Mesendoderm (in vitro differentiated cells): ENCODE measurements around the gene C14orf119.
"Not testable (repeated sequence)": the region's sequence is repeated elsewhere in the genome, so short reads cannot be mapped to it uniquely, and the experiment has no call there.

Experiments used
- DNase-seq: peaks from one replicate; pipeline ENCODE4 v3.0.0; 2013
- H2AK5ac ChIP-seq: 2 replicates; pipeline ENCODE4 v1.6.1; 2013; ENCODE audit warnings: low read length, inconsistent platforms
- H2BK120ac ChIP-seq: 2 replicates; pipeline ENCODE4 v1.6.1; 2013; ENCODE audit warnings: low read depth, mild to moderate bottlenecking, low read length, moderate library complexity, mixed read lengths
- H2BK15ac ChIP-seq: replicated peaks from 2 replicates; pipeline ENCODE4 v1.6.1; 2013; ENCODE audit warnings: low read depth, mild to moderate bottlenecking, moderate library complexity
- H2BK5ac ChIP-seq: 2 replicates; pipeline ENCODE4 v1.6.1; 2013; ENCODE audit warnings: low read length, inconsistent platforms
- H3K18ac ChIP-seq: 2 replicates; pipeline ENCODE4 v1.6.1; 2013; ENCODE audit warnings: mild to moderate bottlenecking, low read length, mixed read lengths
- H3K23ac ChIP-seq: one replicate; pipeline ENCODE4 v1.6.1; 2013; ENCODE audit warnings: low read length
- H3K27ac ChIP-seq: 2 replicates; pipeline ENCODE4 v1.5.1; 2013; ENCODE audit warnings: low read depth, mild to moderate bottlenecking, inconsistent platforms, low read length, moderate library complexity
- H3K27me3 ChIP-seq: 2 replicates; pipeline ENCODE4 v1.6.1; 2013; ENCODE audit warnings: low read length, control low read depth, mild to moderate bottlenecking, inconsistent platforms; ENCODE audit not compliant: insufficient read depth, poor library complexity
- H3K36me3 ChIP-seq: 2 replicates; pipeline ENCODE4 v1.6.1; 2013; ENCODE audit warnings: low read length, inconsistent platforms; ENCODE audit not compliant: control insufficient read depth, insufficient read depth
- H3K4ac ChIP-seq: one replicate; pipeline ENCODE4 v1.6.1; 2013; ENCODE audit warnings: low read depth, mild to moderate bottlenecking, low read length, moderate library complexity
- H3K4me1 ChIP-seq: 2 replicates; pipeline ENCODE4 v1.6.1; 2013; ENCODE audit warnings: low read depth, low read length, inconsistent platforms; ENCODE audit not compliant: control insufficient read depth
- H3K4me2 ChIP-seq: 2 replicates; pipeline ENCODE4 v1.6.1; 2013; ENCODE audit warnings: low read length
- H3K4me3 ChIP-seq: 2 replicates; pipeline ENCODE4 v1.5.1; 2013; ENCODE audit warnings: mild to moderate bottlenecking, low read length
- H3K56ac ChIP-seq: one replicate; pipeline ENCODE4 v1.6.1; 2013; ENCODE audit warnings: low read length
- H3K79me1 ChIP-seq: 2 replicates; pipeline ENCODE4 v1.6.1; 2013; ENCODE audit warnings: low read length, inconsistent platforms
- H3K79me2 ChIP-seq: 2 replicates; pipeline ENCODE4 v1.6.1; 2013; ENCODE audit warnings: mild to moderate bottlenecking, low read length; ENCODE audit not compliant: control insufficient read depth, insufficient read depth
- H3K9ac ChIP-seq: 2 replicates; pipeline ENCODE4 v1.6.1; 2013; ENCODE audit warnings: low read length, inconsistent platforms
- H4K5ac ChIP-seq: one replicate; pipeline ENCODE4 v1.6.1; 2013; ENCODE audit warnings: low read length
- H4K8ac ChIP-seq: one replicate; pipeline ENCODE4 v1.6.1; 2013; ENCODE audit warnings: low read depth, mild to moderate bottlenecking, control low read depth, low read length, moderate library complexity
- WGBS: extraction: QIAGEN DNeasy Blood & Tissue Kit; methylation state at CpG from one replicate; pipeline ENCODE4 v1.1.7; 2013; ENCODE audit warnings: low lambda C conversion rate, missing lambda C conversion rate; ENCODE audit not compliant: insufficient coverage; ENCODE audit errors: extremely low coverage; 5-methylcytosine and 5-hydroxymethylcytosine counted together

Gene C14orf119

DNA sequence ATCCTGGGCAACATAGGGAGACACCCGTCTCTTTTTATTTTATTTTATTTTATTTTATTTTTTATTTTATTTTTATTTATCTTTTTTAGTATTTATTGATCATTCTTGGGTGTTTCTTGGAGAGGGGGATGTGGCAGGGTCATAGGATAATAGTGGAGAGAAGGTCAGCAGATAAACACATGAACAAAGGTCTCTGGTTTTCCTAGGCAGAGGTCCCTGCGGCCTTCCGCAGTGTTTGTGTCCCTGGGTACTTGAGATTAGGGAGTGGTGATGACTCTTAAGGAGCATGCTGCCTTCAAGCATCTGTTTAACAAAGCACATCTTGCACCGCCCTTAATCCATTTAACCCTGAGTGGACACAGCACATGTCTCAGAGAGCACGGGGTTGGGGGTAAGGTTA, 12.3 kb downstream of the C14orf119 start:
- H3K4me1 ChIP-seq, H3K36me3 ChIP-seq, H3K4me3 ChIP-seq, H3K18ac ChIP-seq, H3K27me3 ChIP-seq, H2BK120ac ChIP-seq, H2BK15ac ChIP-seq, H2BK5ac ChIP-seq, H3K23ac ChIP-seq, H3K79me2 ChIP-seq, H3K79me1 ChIP-seq, H3K27ac ChIP-seq, DNase-seq, H3K9ac ChIP-seq, H4K5ac ChIP-seq, H4K8ac ChIP-seq, H3K4me2 ChIP-seq, H3K4ac ChIP-seq, H3K56ac ChIP-seq, H2AK5ac ChIP-seq: not testable (repeated sequence)
- no CpG with 5 or more reads among the region's 5 CpGs for WGBS

DNA sequence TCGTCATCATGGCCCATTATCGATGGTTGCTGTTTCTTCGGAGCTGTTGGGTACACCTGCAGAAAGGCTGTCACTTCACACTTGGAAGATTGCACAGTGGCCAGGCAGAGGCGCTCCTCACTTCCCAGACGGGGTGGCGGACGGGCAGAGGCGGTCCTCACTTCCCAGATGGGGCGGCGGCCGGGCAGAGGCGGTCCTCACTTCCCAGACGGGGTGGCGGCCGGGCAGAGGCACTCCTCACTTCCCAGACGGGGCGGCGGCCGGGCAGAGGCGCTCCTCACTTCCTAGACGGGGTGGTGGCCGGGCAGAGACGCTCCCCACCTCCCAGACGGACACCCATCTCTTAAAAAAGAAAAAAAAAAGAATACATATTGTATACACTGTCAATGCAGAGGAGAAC, 12.9 kb downstream of the C14orf119 start:
- H3K56ac ChIP-seq, H2BK15ac ChIP-seq, H3K4ac ChIP-seq, H3K27me3 ChIP-seq, H3K9ac ChIP-seq, H4K5ac ChIP-seq, H3K79me1 ChIP-seq, H2BK5ac ChIP-seq, H3K4me3 ChIP-seq, H2AK5ac ChIP-seq, H3K18ac ChIP-seq, H3K36me3 ChIP-seq, H4K8ac ChIP-seq, H2BK120ac ChIP-seq, H3K79me2 ChIP-seq, H3K23ac ChIP-seq, H3K27ac ChIP-seq, H3K4me2 ChIP-seq: not testable (repeated sequence)
- peak; percentile 58 for DNase-seq
- peaks cover 11% of the 10 kb centered on the region for H3K4me1 ChIP-seq
- no CpG with 5 or more reads among the region's 24 CpGs for WGBS

DNA sequence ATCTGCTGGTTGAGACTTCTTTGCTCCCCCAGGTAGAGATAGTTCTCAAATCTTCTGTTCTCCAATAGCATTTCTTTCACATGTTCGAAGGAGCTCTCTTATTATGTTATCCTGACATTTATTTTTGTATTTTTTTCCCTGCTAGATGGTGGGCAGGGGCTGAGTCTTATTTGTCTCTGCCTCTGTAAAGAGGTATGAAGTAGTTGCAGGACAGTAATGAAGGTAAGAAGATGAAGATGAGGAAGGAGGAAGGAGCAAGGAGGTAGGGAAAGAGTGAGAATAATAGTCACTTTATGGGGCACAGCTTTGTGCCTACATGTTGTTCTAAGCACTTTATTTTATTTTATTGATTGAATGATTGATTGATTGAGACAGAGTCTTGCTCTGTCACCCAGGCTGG, 14.5 kb downstream of the C14orf119 start:
- Histone ChIP-seq H3K79me1 (no peaks in the 10 kb centered on the region), H3K23ac (no peak overlapping the region), H3K4me2 (no peak overlapping the region), H3K18ac (no peak overlapping the region), H2BK5ac (no peak overlapping the region), H2AK5ac (no peak overlapping the region), H3K27me3 (no peaks in the 10 kb centered on the region), H3K9ac (no peak overlapping the region), H4K8ac (no peak overlapping the region), H3K4ac (no peak overlapping the region), H4K5ac (no peak overlapping the region), H3K36me3 (no peaks in the 10 kb centered on the region), H3K79me2 (no peaks in the 10 kb centered on the region), H2BK15ac (no peak overlapping the region), H3K4me3 (no peak overlapping the region), H3K4me1 (peaks cover 20% of the 10 kb centered on the region), H3K27ac (no peak overlapping the region), H3K56ac (no peak overlapping the region), H2BK120ac (no peak overlapping the region)
- DNase-seq: no peak
- no CpG with 5 or more reads among the region's 1 CpG for WGBS

DNA sequence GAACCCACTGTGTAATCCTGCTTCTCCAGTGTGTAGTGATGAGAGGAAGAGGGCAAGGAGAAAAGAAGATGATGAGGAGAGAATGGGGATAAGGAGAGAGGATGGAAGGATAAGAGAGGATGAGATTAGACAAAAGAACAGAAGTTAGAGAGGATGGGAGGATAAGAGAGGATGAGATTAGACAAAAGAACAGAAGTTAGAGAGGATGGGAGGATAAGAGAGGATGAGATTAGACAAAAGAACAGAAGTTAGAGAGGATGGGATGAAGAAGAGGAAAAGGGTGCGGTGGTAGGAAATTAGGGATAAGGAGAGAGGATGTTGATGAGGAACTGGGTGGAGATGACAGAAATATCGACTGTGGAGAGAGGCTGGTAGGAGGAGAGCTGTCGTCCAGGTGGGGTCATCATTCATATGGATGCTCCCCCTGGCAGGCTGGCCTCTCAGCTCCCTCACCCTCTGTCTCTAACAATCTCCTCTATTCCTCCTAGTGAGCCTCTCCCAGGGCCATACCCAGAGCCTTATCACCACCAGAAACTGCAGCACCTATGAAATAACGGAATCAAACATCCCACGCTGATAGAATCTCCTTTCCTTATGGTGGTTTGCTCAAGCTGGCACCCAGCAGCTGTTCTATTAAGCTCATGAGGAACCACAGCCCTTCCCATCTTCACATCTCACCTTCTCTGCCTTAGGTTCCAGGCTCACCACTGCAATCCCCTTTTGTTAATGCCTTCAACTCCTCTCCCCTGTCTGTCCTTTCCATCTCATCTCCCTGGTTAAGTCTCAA, 15.5 kb downstream of the C14orf119 start:
- no peak overlapping the region for H4K5ac ChIP-seq
- peaks cover 27% of the 10 kb centered on the region for H3K4me1 ChIP-seq
- H3K18ac ChIP-seq: no peak overlapping the region
- H2BK120ac ChIP-seq: no peak overlapping the region
- H2BK5ac ChIP-seq: no peak overlapping the region
- H3K4ac ChIP-seq: no peak overlapping the region
- no peaks in the 10 kb centered on the region for H3K36me3 ChIP-seq
- H3K23ac ChIP-seq: no peak overlapping the region
- H3K27me3 ChIP-seq: no peaks in the 10 kb centered on the region
- no peak overlapping the region for H3K4me3 ChIP-seq
- H3K56ac ChIP-seq: no peak overlapping the region
- no peak overlapping the region for H3K27ac ChIP-seq
- H4K8ac ChIP-seq: no peak overlapping the region
- no peak overlapping the region for H3K4me2 ChIP-seq
- no peak overlapping the region for H2AK5ac ChIP-seq
- DNase-seq: no peak
- 100% methylated on average over 2 of the region's 5 CpGs for WGBS
- H2BK15ac ChIP-seq: no peak overlapping the region
- H3K79me1 ChIP-seq: no peaks in the 10 kb centered on the region
- no peak overlapping the region for H3K9ac ChIP-seq
- no peaks in the 10 kb centered on the region for H3K79me2 ChIP-seq

DNA sequence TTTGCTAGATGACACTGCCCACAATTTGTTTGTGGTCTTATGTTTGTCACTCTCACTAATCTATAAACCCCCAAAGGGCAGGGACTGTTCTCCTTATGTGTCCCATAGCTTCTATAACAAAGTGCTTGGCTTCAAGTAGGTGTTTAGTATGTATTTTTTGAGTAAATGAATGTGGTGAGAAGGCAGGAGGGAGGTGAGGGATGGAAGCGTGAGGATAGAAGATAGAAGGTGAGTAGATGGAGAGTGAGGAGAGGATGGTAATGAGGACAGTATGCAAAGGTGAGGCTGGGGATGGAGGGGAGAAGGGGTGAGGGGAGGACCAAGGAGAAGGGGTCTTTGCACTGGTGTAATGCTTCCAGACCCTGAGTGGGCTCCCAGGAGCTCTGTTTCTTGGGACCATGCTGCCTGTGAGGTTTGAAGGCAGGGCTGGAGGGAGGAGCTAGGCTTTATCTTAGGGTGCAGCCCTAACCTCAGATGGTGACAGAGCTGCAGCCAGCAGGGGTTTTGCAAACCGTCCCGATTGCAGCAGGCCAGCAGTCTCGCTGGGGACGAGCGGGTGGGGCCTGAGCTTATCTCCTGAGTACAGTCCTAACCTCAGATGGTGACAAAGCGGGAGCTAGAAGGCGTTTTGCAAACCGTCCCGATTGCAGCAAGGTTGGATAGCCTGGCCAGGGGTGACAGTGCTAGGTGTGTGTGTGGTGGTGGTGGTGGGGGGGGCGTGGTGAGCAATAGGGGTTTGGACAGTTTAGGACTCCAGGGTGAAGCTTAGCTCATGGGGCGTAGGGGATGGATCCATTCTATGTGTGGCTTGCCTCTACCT, 17.3 kb downstream of the C14orf119 start:
- Histone ChIP-seq H3K9ac (no peak overlapping the region), H3K36me3 (no peaks in the 10 kb centered on the region), H4K8ac (no peak overlapping the region), H3K4ac (no peak overlapping the region), H3K18ac (no peak overlapping the region), H3K23ac (no peak overlapping the region), H3K79me1 (no peaks in the 10 kb centered on the region), H2AK5ac (no peak overlapping the region), H3K27me3 (no peaks in the 10 kb centered on the region), H3K79me2 (no peaks in the 10 kb centered on the region), H4K5ac (no peak overlapping the region), H2BK15ac (no peak overlapping the region), H3K4me2 (no peak overlapping the region), H3K56ac (peak overlapping the region; percentile 66), H3K4me1 (peaks cover 24% of the 10 kb centered on the region), H2BK120ac (no peak overlapping the region), H2BK5ac (no peak overlapping the region), H3K4me3 (no peak overlapping the region), H3K27ac (no peak overlapping the region)
- WGBS: 100% methylated on average over 1 of the region's 12 CpGs
- peak; percentile 82 for DNase-seq
